ENCODE measurements around the gene SETD5. TPM values are rescaled to one million over a fixed set of nuclear protein-coding genes. Genes with fewer than 3 reads are reported as not detected.

Gene SETD5
- total and polyA plus RNA-seq, 2 donors (not counting 1 experiment from before 2014, with no cell fraction given): 64.2 to 201 TPM

DNA sequence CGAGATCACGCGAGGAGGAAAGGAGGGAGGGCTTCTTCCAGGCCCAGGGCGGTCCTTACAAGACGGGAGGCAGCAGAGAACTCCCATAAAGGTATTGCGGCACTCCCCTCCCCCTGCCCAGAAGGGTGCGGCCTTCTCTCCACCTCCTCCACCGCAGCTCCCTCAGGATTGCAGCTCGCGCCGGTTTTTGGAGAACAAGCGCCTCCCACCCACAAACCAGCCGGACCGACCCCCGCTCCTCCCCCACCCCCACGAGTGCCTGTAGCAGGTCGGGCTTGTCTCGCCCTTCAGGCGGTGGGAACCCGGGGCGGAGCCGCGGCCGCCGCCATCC lies 1.1 kb upstream of the SETD5 start:
- peak overlapping the region; percentile 94 to 96 for H3K27ac ChIP-seq (ENCODE audit: low read length in 2 of 2)
- intact Hi-C loops (cut with micrococcal nuclease): loop anchor here (1.0 to 5.0 kb wide), 6 partner anchors 33 to 853 kb away; partner anchors contain the start of genes ARPC4, BRPF1, RPUSD3 and TADA3
- H3K27me3 Mint-ChIP-seq: no peaks in the 10 kb centered on the region
- peak overlapping the region; percentile 40 for H2AFZ ChIP-seq (ENCODE audit: insufficient read depth, low read depth, low read length, poor library complexity, severe bottlenecking)
- H3K4me1 ChIP-seq (ENCODE audit: control insufficient read depth in 2 of 2, insufficient read depth in 2 of 2, low read length in 2 of 2): peaks cover 40 to 54% of the 10 kb centered on the region in 2 donors
- peak overlapping the region; percentile 100 for H3K27ac Mint-ChIP-seq
- TF ChIP-seq, protein P1, sequence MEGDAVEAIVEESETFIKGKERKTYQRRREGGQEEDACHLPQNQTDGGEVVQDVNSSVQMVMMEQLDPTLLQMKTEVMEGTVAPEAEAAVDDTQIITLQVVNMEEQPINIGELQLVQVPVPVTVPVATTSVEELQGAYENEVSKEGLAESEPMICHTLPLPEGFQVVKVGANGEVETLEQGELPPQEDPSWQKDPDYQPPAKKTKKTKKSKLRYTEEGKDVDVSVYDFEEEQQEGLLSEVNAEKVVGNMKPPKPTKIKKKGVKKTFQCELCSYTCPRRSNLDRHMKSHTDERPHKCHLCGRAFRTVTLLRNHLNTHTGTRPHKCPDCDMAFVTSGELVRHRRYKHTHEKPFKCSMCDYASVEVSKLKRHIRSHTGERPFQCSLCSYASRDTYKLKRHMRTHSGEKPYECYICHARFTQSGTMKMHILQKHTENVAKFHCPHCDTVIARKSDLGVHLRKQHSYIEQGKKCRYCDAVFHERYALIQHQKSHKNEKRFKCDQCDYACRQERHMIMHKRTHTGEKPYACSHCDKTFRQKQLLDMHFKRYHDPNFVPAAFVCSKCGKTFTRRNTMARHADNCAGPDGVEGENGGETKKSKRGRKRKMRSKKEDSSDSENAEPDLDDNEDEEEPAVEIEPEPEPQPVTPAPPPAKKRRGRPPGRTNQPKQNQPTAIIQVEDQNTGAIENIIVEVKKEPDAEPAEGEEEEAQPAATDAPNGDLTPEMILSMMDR (IDR thresholded peaks at IDR 0.05): no peak
- TF ChIP-seq EZH2 (IDR thresholded peaks at IDR 0.05; ENCODE audit: borderline replicate concordance, insufficient read depth, low read depth, low read length, poor library complexity, severe bottlenecking): no peak
- peaks cover 61% of the 10 kb centered on the region for H3K4me1 Mint-ChIP-seq
- H4K20me1 ChIP-seq (ENCODE audit: control insufficient read depth, insufficient read depth, low read length, poor library complexity, severe bottlenecking): peaks cover 68% of the 10 kb centered on the region
- H3K9ac ChIP-seq (ENCODE audit: low read length): peak overlapping the region; percentile 83
- H3K9me3 ChIP-seq (ENCODE audit: control extremely low read depth in 1 of 3, control insufficient read depth in 2 of 3, insufficient read depth in 1 of 3, low read length in 2 of 3): no peaks in the 10 kb centered on the region
- H3K4me3 ChIP-seq (ENCODE audit: control extremely low read depth in 1 of 5, extremely low read depth in 1 of 5, insufficient read depth in 1 of 5, low read depth in 2 of 5, low read length in 4 of 5): peak overlapping the region; percentile 58 to 85 (median 75)
- peak overlapping the region; percentile 88 for H3K4me2 ChIP-seq (replicated peaks; ENCODE audit: low read depth, low read length, poor library complexity, severe bottlenecking)
- H3K4me3 Mint-ChIP-seq: peak overlapping the region; percentile 89
- H3K27me3 ChIP-seq (replicated peaks in 1 of 4; ENCODE audit: control extremely low read depth in 1 of 4, control insufficient read depth in 3 of 4, insufficient read depth in 4 of 4, low read length in 3 of 4): no peaks in the 10 kb centered on the region
- DNase-seq (no peak), ATAC-seq (ENCODE audit: low read depth) (peak; percentile 9)
- H3K79me2 ChIP-seq (ENCODE audit: control insufficient read depth, insufficient read depth, low read length): peaks cover 85% of the 10 kb centered on the region
- H3K36me3 ChIP-seq (replicated peaks in 1 of 2; ENCODE audit: control extremely low read depth in 1 of 2, control insufficient read depth in 1 of 2, extremely low read depth in 1 of 2, insufficient read depth in 2 of 2, low read length in 1 of 2): peaks cover 2 to 27% of the 10 kb centered on the region in 2 experiments
- no peaks in the 10 kb centered on the region for H3K9me3 Mint-ChIP-seq (ENCODE audit: insufficient read depth)
- WGBS (ENCODE audit: insufficient coverage): 0% methylated on average over 24 of the region's 25 CpGs
- ChIA-PET POLR2A (interaction anchor here (0.5 to 4.3 kb wide), 13 partner anchors 12 to 852 kb away, joined by 3 to 39 read pairs (median 5); partner anchors contain the start of genes ARPC4, BRPF1, CRELD1 and MTMR14), CTCF (interaction anchor here (1.4 to 1.9 kb wide), 3 partner anchors 14 to 43 kb away, joined by 5 to 8 read pairs (median 5); partner anchors contain the start of gene THUMPD3)

Data from B cell (primary cell).